ENCODE data around the gene PLCL2. TPM values are rescaled to one million over a fixed set of nuclear protein-coding genes. Genes with fewer than 3 reads are reported as not detected.

Gene PLCL2
- total RNA-seq, 1 experiment from 2014 or later = 32.1 TPM

DNA sequence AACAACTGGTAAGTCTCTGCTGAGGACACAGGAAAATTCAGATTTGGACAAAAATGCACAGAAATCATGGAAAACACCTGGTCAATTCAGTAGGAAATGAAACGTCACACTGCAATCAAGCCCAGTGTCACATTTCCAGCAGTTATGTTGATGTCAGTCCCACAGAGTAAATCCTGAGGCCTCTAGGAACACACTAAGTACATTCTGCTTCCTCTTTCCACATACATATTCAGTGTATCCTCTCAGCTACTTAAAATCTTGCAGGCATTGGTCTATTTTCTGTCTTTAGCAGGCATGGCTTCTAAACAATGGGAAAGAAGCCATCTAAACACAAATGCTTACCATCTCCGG, 207.8 kb downstream of the PLCL2 start:
- H4K20me1 ChIP-seq (ENCODE audit: control insufficient read depth, insufficient read depth, insufficient read length) = no peaks in the 10 kb centered on the region
- no peaks in the 10 kb centered on the region for H3K9me3 Mint-ChIP-seq
- no peak overlapping the region for H2BK20ac ChIP-seq (ENCODE audit: low read depth, low read length, poor library complexity, severe bottlenecking)
- H4K5ac ChIP-seq (ENCODE audit: insufficient read length, low read depth, low read length) = no peak overlapping the region
- no peak overlapping the region for H2AK5ac ChIP-seq (ENCODE audit: insufficient read length, low read length)
- H3K4me1 Mint-ChIP-seq = peaks cover 60 to 61% of the 10 kb centered on the region in 2 experiments
- H2BK120ac ChIP-seq (ENCODE audit: low read depth, low read length, poor library complexity, severe bottlenecking) = no peak overlapping the region
- no peaks in the 10 kb centered on the region; the same call in 1 of the 2 replicates for H3K4me1 ChIP-seq (ENCODE audit: insufficient read depth, low read length)
- H4K91ac ChIP-seq (ENCODE audit: insufficient read length, low read depth, low read length) = no peak overlapping the region
- H3K14ac ChIP-seq (ENCODE audit: insufficient read depth, low read length) = no peak overlapping the region
- H3K9me3 ChIP-seq (ENCODE audit: control insufficient read depth, low read depth, low read length) = no peaks in the 10 kb centered on the region
- no peak overlapping the region for H3K4me3 Mint-ChIP-seq
- peaks cover 0 to 10% (median 10%) of the 10 kb centered on the region in 3 experiments; a peak in 5 of 7 replicates for H3K36me3 Mint-ChIP-seq (ENCODE audit: insufficient read depth in 1 of 3, low read depth in 3 of 3)
- H4K8ac ChIP-seq (replicated peaks; ENCODE audit: insufficient read length, low read depth, low read length) = no peak overlapping the region
- H3K23me2 ChIP-seq (ENCODE audit: insufficient read length, low read depth, low read length, poor library complexity, severe bottlenecking) = no peaks in the 10 kb centered on the region
- H3K4ac ChIP-seq (ENCODE audit: low read depth, low read length) = no peak overlapping the region
- WGBS (ENCODE audit: extremely low coverage, insufficient read length, low lambda C conversion rate) = no CpG with 5 or more reads among the region's 2 CpGs
- peak overlapping the region; percentile 19 to 60 (median 36); a peak in 3 of 7 replicates for H3K27ac Mint-ChIP-seq
- H3K9ac ChIP-seq (ENCODE audit: extremely low read depth, insufficient read length, low read length) = no peak overlapping the region
- H2BK5ac ChIP-seq (ENCODE audit: insufficient read length, low read length) = no peak overlapping the region
- no peak overlapping the region for H3K18ac ChIP-seq (ENCODE audit: insufficient read length, low read depth, low read length)
- no peaks in the 10 kb centered on the region for H3K27me3 Mint-ChIP-seq (ENCODE audit: low read depth)
- no peaks in the 10 kb centered on the region for H3K27me3 ChIP-seq (ENCODE audit: insufficient read depth, low read length)
- no peak overlapping the region for H3K4me2 ChIP-seq (ENCODE audit: insufficient read depth, insufficient read length, low read length)
- H3K79me2 ChIP-seq (ENCODE audit: insufficient read depth, low read length) = no peaks in the 10 kb centered on the region
- H3K56ac ChIP-seq (ENCODE audit: insufficient read length, low read depth, low read length) = no peak overlapping the region
- no peak overlapping the region for H2AFZ ChIP-seq (ENCODE audit: low read length)
- H2BK12ac ChIP-seq (ENCODE audit: insufficient read length, low read depth, low read length) = no peak overlapping the region
- no peak overlapping the region for H3T11ph ChIP-seq (ENCODE audit: low read length)
- H2BK15ac ChIP-seq (ENCODE audit: low read depth, low read length) = no peak overlapping the region
- H3K23ac ChIP-seq (ENCODE audit: insufficient read length, low read depth, low read length) = no peak overlapping the region
- H3K79me1 ChIP-seq (ENCODE audit: insufficient read depth, low read depth, low read length, poor library complexity, severe bottlenecking) = no peaks in the 10 kb centered on the region
- no peak overlapping the region for H3K27ac ChIP-seq (ENCODE audit: insufficient read length, low read depth, low read length)
- DNase-seq = no peak
- TF ChIP-seq, protein P1, sequence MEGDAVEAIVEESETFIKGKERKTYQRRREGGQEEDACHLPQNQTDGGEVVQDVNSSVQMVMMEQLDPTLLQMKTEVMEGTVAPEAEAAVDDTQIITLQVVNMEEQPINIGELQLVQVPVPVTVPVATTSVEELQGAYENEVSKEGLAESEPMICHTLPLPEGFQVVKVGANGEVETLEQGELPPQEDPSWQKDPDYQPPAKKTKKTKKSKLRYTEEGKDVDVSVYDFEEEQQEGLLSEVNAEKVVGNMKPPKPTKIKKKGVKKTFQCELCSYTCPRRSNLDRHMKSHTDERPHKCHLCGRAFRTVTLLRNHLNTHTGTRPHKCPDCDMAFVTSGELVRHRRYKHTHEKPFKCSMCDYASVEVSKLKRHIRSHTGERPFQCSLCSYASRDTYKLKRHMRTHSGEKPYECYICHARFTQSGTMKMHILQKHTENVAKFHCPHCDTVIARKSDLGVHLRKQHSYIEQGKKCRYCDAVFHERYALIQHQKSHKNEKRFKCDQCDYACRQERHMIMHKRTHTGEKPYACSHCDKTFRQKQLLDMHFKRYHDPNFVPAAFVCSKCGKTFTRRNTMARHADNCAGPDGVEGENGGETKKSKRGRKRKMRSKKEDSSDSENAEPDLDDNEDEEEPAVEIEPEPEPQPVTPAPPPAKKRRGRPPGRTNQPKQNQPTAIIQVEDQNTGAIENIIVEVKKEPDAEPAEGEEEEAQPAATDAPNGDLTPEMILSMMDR (conservative IDR thresholded peaks at IDR 0.05) = no peak
